ENCODE measurements around the gene WDR64.

- TF ChIP-seq, protein P1, sequence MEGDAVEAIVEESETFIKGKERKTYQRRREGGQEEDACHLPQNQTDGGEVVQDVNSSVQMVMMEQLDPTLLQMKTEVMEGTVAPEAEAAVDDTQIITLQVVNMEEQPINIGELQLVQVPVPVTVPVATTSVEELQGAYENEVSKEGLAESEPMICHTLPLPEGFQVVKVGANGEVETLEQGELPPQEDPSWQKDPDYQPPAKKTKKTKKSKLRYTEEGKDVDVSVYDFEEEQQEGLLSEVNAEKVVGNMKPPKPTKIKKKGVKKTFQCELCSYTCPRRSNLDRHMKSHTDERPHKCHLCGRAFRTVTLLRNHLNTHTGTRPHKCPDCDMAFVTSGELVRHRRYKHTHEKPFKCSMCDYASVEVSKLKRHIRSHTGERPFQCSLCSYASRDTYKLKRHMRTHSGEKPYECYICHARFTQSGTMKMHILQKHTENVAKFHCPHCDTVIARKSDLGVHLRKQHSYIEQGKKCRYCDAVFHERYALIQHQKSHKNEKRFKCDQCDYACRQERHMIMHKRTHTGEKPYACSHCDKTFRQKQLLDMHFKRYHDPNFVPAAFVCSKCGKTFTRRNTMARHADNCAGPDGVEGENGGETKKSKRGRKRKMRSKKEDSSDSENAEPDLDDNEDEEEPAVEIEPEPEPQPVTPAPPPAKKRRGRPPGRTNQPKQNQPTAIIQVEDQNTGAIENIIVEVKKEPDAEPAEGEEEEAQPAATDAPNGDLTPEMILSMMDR (conservative IDR thresholded peaks at IDR 0.05), result no peak
- no peak for TF ChIP-seq EZH2 (IDR thresholded peaks at IDR 0.05; ENCODE audit: low read depth)
Measured at GRCh38 chr1:241603731-241604245, 48.3 kb upstream of the WDR64 start.
